ENCODE data around the gene VARS2.

- TF ChIP-seq CTCF (conservative IDR thresholded peaks at IDR 0.05), result no peak
- TF ChIP-seq EZH2 (IDR thresholded peaks at IDR 0.05; ENCODE audit: low read depth), result no peak
These were observed 31.2 kb downstream of the VARS2 start for GRCh38 chr6:30945281-30945680.

All from PC-9 (cell line).